Measurements from ENCODE around the gene CDH24. TPM values are rescaled to one million over a fixed set of nuclear protein-coding genes. Genes with fewer than 3 reads are reported as not detected.

The CDH24 gene
- total and polyA plus RNA-seq, 2 of the 13 experiments (the other 11 are each of a cell fraction or from before 2014, with no cell fraction given), result 0.69 to 0.99 TPM

DNA sequence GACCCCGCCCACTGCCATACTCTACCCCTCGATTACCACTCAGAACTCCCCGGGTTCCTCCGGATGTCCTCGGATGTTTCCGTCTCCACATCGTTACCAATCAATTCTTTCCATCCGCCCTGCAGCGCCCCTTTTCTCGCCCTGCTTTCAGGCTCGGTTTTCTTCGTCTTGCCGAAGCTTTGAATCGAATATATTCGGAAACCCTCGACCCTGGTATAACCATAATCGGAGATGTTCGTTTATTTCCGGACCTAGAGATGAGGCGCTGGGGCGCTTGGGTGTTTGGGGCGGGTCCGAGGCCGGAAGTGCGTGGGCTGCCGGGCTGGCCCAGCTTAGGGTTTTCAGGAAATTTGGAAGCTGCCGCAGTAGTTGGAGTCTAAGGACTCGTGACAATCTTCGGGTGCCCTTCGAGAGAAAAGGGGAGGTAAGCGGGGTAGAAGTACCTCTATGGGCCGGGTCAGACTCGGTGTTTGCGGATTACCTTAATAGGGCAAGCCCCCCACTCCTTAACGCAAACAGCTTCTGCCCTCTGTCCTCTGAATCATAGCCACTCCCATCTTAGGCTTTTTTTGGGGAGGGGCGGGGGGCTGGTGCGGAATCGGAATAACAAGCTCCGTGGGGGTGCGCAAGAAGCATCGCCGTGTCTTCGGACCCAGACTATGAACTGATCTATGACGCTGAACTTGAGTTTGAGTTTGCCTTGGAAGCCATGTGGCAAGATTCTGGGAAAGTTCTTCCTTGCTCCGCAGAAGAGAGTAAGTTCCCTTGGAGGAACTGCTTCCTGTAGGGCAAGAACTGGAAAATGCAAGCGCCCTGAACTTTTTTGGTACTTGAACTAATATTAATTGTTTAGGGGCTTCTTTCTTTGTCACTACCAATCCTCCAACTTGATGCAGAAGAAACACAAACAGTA, 38.1 kb upstream of the CDH24 start, which contains the start of gene C14orf119 (continued):
- TF ChIP-seq, protein P1, sequence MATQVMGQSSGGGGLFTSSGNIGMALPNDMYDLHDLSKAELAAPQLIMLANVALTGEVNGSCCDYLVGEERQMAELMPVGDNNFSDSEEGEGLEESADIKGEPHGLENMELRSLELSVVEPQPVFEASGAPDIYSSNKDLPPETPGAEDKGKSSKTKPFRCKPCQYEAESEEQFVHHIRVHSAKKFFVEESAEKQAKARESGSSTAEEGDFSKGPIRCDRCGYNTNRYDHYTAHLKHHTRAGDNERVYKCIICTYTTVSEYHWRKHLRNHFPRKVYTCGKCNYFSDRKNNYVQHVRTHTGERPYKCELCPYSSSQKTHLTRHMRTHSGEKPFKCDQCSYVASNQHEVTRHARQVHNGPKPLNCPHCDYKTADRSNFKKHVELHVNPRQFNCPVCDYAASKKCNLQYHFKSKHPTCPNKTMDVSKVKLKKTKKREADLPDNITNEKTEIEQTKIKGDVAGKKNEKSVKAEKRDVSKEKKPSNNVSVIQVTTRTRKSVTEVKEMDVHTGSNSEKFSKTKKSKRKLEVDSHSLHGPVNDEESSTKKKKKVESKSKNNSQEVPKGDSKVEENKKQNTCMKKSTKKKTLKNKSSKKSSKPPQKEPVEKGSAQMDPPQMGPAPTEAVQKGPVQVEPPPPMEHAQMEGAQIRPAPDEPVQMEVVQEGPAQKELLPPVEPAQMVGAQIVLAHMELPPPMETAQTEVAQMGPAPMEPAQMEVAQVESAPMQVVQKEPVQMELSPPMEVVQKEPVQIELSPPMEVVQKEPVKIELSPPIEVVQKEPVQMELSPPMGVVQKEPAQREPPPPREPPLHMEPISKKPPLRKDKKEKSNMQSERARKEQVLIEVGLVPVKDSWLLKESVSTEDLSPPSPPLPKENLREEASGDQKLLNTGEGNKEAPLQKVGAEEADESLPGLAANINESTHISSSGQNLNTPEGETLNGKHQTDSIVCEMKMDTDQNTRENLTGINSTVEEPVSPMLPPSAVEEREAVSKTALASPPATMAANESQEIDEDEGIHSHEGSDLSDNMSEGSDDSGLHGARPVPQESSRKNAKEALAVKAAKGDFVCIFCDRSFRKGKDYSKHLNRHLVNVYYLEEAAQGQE (IDR thresholded peaks at IDR 0.05; ENCODE audit: borderline replicate concordance in 1 of 2, low read depth in 1 of 2, low read length in 2 of 2), result peak in 1 of 2 experiments; percentile 72; a peak in 1 of 4 replicates
- TF ChIP-seq TCF12 (IDR thresholded peaks at IDR 0.05), result no peak
- peak; percentile 84; the same call in 1 of the 2 replicates for TF ChIP-seq TCF12 (CRISPR knock-in tag; IDR thresholded peaks at IDR 0.05)
- TF ChIP-seq KDM5A (IDR thresholded peaks at IDR 0.05; ENCODE audit: borderline replicate concordance, low read length), result peak; percentile 85
- TF ChIP-seq, protein P2, sequence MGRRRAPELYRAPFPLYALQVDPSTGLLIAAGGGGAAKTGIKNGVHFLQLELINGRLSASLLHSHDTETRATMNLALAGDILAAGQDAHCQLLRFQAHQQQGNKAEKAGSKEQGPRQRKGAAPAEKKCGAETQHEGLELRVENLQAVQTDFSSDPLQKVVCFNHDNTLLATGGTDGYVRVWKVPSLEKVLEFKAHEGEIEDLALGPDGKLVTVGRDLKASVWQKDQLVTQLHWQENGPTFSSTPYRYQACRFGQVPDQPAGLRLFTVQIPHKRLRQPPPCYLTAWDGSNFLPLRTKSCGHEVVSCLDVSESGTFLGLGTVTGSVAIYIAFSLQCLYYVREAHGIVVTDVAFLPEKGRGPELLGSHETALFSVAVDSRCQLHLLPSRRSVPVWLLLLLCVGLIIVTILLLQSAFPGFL (CRISPR knock-in tag; IDR thresholded peaks at IDR 0.05), result 0 out of 2 replicates have a peak, but pooled peaks have one; percentile 50
- peak; percentile 56; the same call in 1 of the 2 replicates for TF ChIP-seq SMAD1 (CRISPR knock-in tag; IDR thresholded peaks at IDR 0.05; ENCODE audit: borderline replicate concordance, low read depth)
- peak; percentile 93; the same call in 1 of the 2 replicates for TF ChIP-seq WIZ (CRISPR knock-in tag; IDR thresholded peaks at IDR 0.05)
- TF ChIP-seq, protein P3, sequence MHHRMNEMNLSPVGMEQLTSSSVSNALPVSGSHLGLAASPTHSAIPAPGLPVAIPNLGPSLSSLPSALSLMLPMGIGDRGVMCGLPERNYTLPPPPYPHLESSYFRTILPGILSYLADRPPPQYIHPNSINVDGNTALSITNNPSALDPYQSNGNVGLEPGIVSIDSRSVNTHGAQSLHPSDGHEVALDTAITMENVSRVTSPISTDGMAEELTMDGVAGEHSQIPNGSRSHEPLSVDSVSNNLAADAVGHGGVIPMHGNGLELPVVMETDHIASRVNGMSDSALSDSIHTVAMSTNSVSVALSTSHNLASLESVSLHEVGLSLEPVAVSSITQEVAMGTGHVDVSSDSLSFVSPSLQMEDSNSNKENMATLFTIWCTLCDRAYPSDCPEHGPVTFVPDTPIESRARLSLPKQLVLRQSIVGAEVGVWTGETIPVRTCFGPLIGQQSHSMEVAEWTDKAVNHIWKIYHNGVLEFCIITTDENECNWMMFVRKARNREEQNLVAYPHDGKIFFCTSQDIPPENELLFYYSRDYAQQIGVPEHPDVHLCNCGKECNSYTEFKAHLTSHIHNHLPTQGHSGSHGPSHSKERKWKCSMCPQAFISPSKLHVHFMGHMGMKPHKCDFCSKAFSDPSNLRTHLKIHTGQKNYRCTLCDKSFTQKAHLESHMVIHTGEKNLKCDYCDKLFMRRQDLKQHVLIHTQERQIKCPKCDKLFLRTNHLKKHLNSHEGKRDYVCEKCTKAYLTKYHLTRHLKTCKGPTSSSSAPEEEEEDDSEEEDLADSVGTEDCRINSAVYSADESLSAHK (CRISPR knock-in tag; IDR thresholded peaks at IDR 0.05; ENCODE audit: borderline replicate concordance), result peak; percentile 39; the same call in 1 of the 2 replicates
- TF ChIP-seq, protein P4, sequence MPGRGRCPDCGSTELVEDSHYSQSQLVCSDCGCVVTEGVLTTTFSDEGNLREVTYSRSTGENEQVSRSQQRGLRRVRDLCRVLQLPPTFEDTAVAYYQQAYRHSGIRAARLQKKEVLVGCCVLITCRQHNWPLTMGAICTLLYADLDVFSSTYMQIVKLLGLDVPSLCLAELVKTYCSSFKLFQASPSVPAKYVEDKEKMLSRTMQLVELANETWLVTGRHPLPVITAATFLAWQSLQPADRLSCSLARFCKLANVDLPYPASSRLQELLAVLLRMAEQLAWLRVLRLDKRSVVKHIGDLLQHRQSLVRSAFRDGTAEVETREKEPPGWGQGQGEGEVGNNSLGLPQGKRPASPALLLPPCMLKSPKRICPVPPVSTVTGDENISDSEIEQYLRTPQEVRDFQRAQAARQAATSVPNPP (CRISPR knock-in tag; IDR thresholded peaks at IDR 0.05), result no peak
- TF ChIP-seq ZFYVE20 (CRISPR knock-in tag; IDR thresholded peaks at IDR 0.05; ENCODE audit: borderline replicate concordance, low read depth), result peak; percentile 81; the same call in 1 of the 2 replicates
- TF ChIP-seq FOXC1 (CRISPR knock-in tag; IDR thresholded peaks at IDR 0.05; ENCODE audit: borderline replicate concordance), result no peak
- peak; percentile 12; the same call in 1 of the 2 replicates for TF ChIP-seq HOXA3 (CRISPR knock-in tag; IDR thresholded peaks at IDR 0.05)
- TF ChIP-seq TBX2 (CRISPR knock-in tag; IDR thresholded peaks at IDR 0.05; ENCODE audit: borderline replicate concordance), result peak; percentile 34; the same call in 1 of the 2 replicates
- TF ChIP-seq, protein P5, sequence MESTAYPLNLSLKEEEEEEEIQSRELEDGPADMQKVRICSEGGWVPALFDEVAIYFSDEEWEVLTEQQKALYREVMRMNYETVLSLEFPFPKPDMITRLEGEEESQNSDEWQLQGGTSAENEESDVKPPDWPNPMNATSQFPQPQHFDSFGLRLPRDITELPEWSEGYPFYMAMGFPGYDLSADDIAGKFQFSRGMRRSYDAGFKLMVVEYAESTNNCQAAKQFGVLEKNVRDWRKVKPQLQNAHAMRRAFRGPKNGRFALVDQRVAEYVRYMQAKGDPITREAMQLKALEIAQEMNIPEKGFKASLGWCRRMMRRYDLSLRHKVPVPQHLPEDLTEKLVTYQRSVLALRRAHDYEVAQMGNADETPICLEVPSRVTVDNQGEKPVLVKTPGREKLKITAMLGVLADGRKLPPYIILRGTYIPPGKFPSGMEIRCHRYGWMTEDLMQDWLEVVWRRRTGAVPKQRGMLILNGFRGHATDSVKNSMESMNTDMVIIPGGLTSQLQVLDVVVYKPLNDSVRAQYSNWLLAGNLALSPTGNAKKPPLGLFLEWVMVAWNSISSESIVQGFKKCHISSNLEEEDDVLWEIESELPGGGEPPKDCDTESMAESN (CRISPR knock-in tag; conservative IDR thresholded peaks at IDR 0.05), result peak; percentile 89
- peak; percentile 89 for TF ChIP-seq ATF7-NPFF (CRISPR knock-in tag; IDR thresholded peaks at IDR 0.05; ENCODE audit: low read depth)
